Fibroblast of mammary gland (primary cell): ENCODE measurements around the gene MAGI1.

Source experiments
- DNase-seq: peaks from one replicate; pipeline ENCODE4 v3.0.0-alpha.2; 2010; ENCODE audit warnings: low read depth
- H3K4me3 ChIP-seq: 2 replicates; pipeline ENCODE4 v1.5.1; 2011; ENCODE audit warnings: low read depth, mild to moderate bottlenecking, low read length, moderate library complexity; ENCODE audit not compliant: control insufficient read depth
- CTCF ChIP-seq: conservative IDR thresholded peaks from 2 replicates; pipeline ENCODE4 v1.5.1; 2011; ENCODE audit warnings: low read depth, low read length, inconsistent platforms; ENCODE audit not compliant: control insufficient read depth, insufficient read depth

MAGI1 gene

DNA sequence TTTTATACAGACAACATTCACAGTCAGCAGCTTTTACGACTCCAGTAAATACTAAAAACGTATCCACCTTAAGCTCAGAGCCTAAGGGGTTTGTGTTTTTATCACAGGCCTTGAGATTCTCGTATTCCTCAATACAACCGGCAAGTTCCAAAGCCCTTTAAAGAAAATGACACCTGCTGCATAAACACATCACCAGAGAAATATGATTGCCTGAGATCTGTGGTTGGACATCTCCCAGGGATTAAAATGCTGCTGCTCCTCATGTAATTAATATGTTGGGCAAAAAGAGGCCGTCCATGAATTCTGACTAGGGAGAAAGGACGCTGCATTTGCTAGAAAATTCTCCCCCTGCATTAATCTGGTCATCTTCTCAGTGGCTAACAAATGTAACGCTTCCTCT lies 544.8 kb downstream of the MAGI1 start:
- no peak for TF ChIP-seq CTCF
- DNase-seq, result no peak
- H3K4me3 ChIP-seq, result no peak overlapping the region

DNA sequence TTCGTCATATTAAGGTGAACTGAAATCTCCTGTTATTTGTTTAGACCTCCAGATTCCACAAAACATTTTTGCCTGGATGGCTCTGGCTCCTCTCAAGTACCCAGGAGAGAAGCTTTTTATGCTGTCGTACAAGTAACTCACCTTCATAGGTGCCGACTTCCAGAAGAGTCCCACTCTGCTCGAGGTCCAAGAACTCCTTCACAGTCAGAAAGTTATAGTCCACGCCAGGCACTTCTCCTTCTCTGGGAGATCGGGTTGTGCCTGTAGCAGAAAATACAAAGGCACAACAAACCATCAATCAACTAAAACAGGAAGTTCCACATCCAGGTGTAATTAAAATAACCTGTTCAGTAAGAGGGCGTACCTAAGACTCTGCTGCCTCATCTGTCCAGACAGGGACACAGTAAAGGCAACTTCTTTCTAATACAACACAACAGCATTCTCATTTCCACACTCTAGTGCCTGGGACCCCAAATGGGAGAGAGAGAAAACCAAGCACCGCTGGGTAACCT lies 545.3 kb downstream of the MAGI1 start:
- H3K4me3 ChIP-seq, result no peak overlapping the region
- no peak for TF ChIP-seq CTCF
- no peak for DNase-seq

- no peak for DNase-seq
- TF ChIP-seq CTCF, result no peak
- no peak overlapping the region for H3K4me3 ChIP-seq
Measured at GRCh38 chr3:65492249-65492648, 546.5 kb downstream of the MAGI1 start.

DNA sequence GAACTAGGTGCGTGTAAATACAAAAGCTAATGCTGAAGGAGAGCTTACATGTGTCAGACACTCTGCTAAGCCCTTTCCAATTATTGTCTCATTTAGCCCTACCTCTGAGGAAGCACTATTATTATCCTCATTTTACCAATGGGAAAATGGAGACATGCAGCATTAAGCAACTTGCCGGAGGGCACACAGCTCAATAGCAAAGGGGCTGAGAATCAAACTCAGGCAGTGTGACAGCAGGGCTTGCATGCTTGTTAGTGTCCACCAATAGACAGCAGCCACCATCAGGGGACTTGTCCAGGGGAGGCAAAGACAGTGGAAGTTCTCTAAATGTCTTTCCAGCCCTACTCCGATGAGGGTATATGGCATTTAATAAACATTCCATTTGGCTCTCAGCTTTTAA lies 548.6 kb downstream of the MAGI1 start:
- no peak overlapping the region for H3K4me3 ChIP-seq
- TF ChIP-seq CTCF, result no peak
- no peak for DNase-seq

DNA sequence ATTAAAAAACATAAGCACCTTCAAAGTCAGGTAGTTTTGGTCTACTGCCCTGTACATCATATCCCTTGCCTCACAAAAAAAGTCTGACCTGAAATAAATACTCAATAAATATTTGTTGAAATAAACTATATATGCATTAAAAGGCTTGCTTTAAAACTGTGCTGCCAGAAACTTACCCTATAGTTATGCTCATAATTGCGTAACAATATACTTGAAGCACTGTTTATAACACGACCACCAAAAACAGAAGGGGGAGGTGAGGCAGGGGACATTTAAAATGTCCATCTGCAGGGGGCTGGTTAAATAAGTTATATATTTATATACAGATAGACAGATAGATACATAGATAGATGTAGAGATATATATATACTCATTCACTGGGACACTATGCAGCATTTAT lies 549.5 kb downstream of the MAGI1 start:
- no peak overlapping the region for H3K4me3 ChIP-seq
- no peak for DNase-seq
- TF ChIP-seq CTCF, result no peak

DNA sequence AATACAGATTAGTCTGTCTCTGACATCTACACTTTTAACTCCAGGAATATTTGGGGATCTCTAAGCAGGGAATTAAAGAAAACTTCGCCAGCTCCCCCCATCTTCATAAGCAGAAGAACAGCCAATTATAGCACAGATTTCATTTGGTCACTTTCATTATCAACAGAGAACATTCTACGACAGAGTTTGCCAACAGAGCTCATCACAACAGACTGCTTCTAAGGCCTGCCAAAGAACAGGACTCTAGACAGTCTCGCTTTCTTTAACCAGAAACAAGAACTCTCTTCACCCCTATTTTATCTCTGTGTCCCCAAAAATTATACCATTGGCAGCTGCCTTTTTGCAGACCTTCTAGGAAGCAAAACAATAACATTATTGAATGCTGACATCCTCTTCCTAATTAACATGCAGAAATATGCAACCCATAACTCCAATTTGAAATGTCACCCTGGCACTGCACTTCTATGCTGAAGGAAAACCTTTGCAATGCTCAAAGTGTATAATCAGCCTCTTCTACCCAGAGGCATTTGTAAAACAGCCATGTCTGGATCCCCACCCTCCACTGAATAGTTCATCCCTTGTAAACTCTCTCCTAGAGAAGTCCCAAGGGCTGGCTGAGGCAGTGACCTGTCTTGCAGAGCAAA lies 552.8 kb downstream of the MAGI1 start:
- no peak overlapping the region for H3K4me3 ChIP-seq
- TF ChIP-seq CTCF, result no peak
- DNase-seq, result no peak

DNA sequence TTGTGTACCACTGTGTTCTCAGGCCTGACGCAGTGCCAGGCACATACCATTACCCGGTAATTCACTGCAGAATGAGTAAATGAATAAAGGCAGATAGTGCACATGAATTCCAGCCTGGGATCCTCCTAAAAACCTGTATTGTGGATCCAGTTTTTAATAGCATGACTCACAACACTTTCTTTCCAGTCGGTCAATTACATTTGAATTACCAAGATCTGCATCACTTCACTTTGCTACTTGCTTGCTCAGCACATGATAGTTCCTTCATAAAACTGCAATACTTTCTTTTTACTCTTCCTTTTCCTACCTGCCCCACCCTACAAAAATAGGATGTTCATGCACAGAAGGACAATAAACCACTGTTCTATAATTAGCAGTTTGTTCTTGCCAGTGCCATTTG lies 553.8 kb downstream of the MAGI1 start:
- TF ChIP-seq CTCF, result no peak
- H3K4me3 ChIP-seq, result no peak overlapping the region
- no peak for DNase-seq
